Rectal smooth muscle tissue (tissue), 1 donor: ENCODE data around the gene SLC25A11.

Experiments used
- H3K27ac ChIP-seq: one replicate; pipeline ENCODE4 v1.7.0; 2013; ENCODE audit warnings: low read depth, low read length, inconsistent platforms
- H3K27me3 ChIP-seq: one replicate; pipeline ENCODE4 v1.7.0; 2013; ENCODE audit warnings: low read length; ENCODE audit not compliant: control insufficient read depth, insufficient read depth
- H3K36me3 ChIP-seq: one replicate; pipeline ENCODE4 v1.7.0; 2013; ENCODE audit warnings: low read length; ENCODE audit not compliant: control insufficient read depth, insufficient read depth
- H3K4me1 ChIP-seq: one replicate; pipeline ENCODE4 v1.7.0; 2013; ENCODE audit warnings: low read length; ENCODE audit not compliant: control insufficient read depth, insufficient read depth
- H3K4me3 ChIP-seq: one replicate; pipeline ENCODE4 v1.7.0; 2013; ENCODE audit warnings: low read length
- H3K9ac ChIP-seq: one replicate; pipeline ENCODE4 v1.7.0; 2013; ENCODE audit warnings: low read length

The SLC25A11 gene

GRCh38 chr17:4972322-4972721 is 32.5 kb upstream of the SLC25A11 start:
- Histone ChIP-seq H3K27me3 (no peaks in the 10 kb centered on the region), H3K36me3 (peaks cover 25% of the 10 kb centered on the region), H3K9ac (no peak overlapping the region), H3K4me1 (peaks cover 15% of the 10 kb centered on the region), H3K4me3 (no peak overlapping the region), H3K27ac (peak overlapping the region; percentile 38)

GRCh38 chr17:4971826-4972225 is 32.0 kb upstream of the SLC25A11 start:
- Histone ChIP-seq H3K4me3 (no peak overlapping the region), H3K36me3 (peaks cover 21% of the 10 kb centered on the region), H3K27ac (peak overlapping the region; percentile 38), H3K9ac (no peak overlapping the region), H3K27me3 (no peaks in the 10 kb centered on the region), H3K4me1 (peaks cover 15% of the 10 kb centered on the region)

GRCh38 chr17:4970273-4970672 is 30.4 kb upstream of the SLC25A11 start:
- Histone ChIP-seq H3K27me3 (no peaks in the 10 kb centered on the region), H3K9ac (no peak overlapping the region), H3K4me1 (peaks cover 22% of the 10 kb centered on the region), H3K4me3 (no peak overlapping the region), H3K36me3 (peaks cover 22% of the 10 kb centered on the region), H3K27ac (peak overlapping the region; percentile 91)

- H3K36me3 ChIP-seq = peaks cover 23% of the 10 kb centered on the region
- H3K9ac ChIP-seq = no peak overlapping the region
- H3K4me1 ChIP-seq = peaks cover 22% of the 10 kb centered on the region
- peak overlapping the region; percentile 91 for H3K27ac ChIP-seq
- H3K4me3 ChIP-seq = peak overlapping the region; percentile 80
- no peaks in the 10 kb centered on the region for H3K27me3 ChIP-seq
These were observed 29.8 kb upstream of the SLC25A11 start for GRCh38 chr17:4969551-4970173.

GRCh38 chr17:4969047-4969550 is 29.3 kb upstream of the SLC25A11 start:
- Histone ChIP-seq H3K9ac (no peak overlapping the region), H3K36me3 (peaks cover 21% of the 10 kb centered on the region), H3K27ac (peak overlapping the region; percentile 91), H3K4me3 (peak overlapping the region; percentile 80), H3K4me1 (peaks cover 22% of the 10 kb centered on the region), H3K27me3 (no peaks in the 10 kb centered on the region)

- Histone ChIP-seq H3K9ac (peak overlapping the region; percentile 83), H3K27ac (peak overlapping the region; percentile 91), H3K4me3 (peak overlapping the region; percentile 80), H3K36me3 (peaks cover 18% of the 10 kb centered on the region), H3K27me3 (no peaks in the 10 kb centered on the region), H3K4me1 (peaks cover 22% of the 10 kb centered on the region)
These were observed 28.7 kb upstream of the SLC25A11 start for GRCh38 chr17:4968486-4969046.

GRCh38 chr17:4967539-4968485 is 28.0 kb upstream of the SLC25A11 start, which contains the start of gene SPAG7:
TSS of gene SPAG7 (minus strand) at chr17:4967817. CDS start at chr17:4967804, 13 bp downstream.
- peak within 1 kb of the TSS; percentile 84 for H3K4me3 ChIP-seq
- no peaks in the 10 kb centered on the region for H3K27me3 ChIP-seq
- H3K4me1 ChIP-seq = peaks cover 22% of the 10 kb centered on the region
- peak within 1 kb of the TSS; percentile 91 for H3K27ac ChIP-seq
- peaks cover 11% of the 10 kb centered on the region for H3K36me3 ChIP-seq
- peak within 1 kb of the TSS; percentile 94 for H3K9ac ChIP-seq

- peak overlapping the region; percentile 91 for H3K27ac ChIP-seq
- peak overlapping the region; percentile 84 for H3K4me3 ChIP-seq
- H3K36me3 ChIP-seq = peaks cover 9% of the 10 kb centered on the region
- H3K9ac ChIP-seq = peak overlapping the region; percentile 94
- no peaks in the 10 kb centered on the region for H3K27me3 ChIP-seq
- H3K4me1 ChIP-seq = peaks cover 22% of the 10 kb centered on the region
These were observed 27.1 kb upstream of the SLC25A11 start for GRCh38 chr17:4966844-4967538.

- H3K4me3 ChIP-seq = no peak overlapping the region
- H3K9ac ChIP-seq = no peak overlapping the region
- no peak overlapping the region for H3K27ac ChIP-seq
- H3K4me1 ChIP-seq = peaks cover 22% of the 10 kb centered on the region
- peaks cover 6% of the 10 kb centered on the region for H3K36me3 ChIP-seq
- H3K27me3 ChIP-seq = no peaks in the 10 kb centered on the region
These were observed 25.6 kb upstream of the SLC25A11 start for GRCh38 chr17:4965311-4965986.

GRCh38 chr17:4960279-4960922 is 20.6 kb upstream of the SLC25A11 start:
- H3K4me1 ChIP-seq = no peaks in the 10 kb centered on the region
- H3K9ac ChIP-seq = no peak overlapping the region
- no peak overlapping the region for H3K4me3 ChIP-seq
- peaks cover 14% of the 10 kb centered on the region for H3K36me3 ChIP-seq
- no peaks in the 10 kb centered on the region for H3K27me3 ChIP-seq
- H3K27ac ChIP-seq = no peak overlapping the region

- Histone ChIP-seq H3K4me3 (no peak overlapping the region), H3K27me3 (no peaks in the 10 kb centered on the region), H3K9ac (no peak overlapping the region), H3K36me3 (peaks cover 11% of the 10 kb centered on the region), H3K4me1 (no peaks in the 10 kb centered on the region), H3K27ac (no peak overlapping the region)
These were observed 19.6 kb upstream of the SLC25A11 start for GRCh38 chr17:4959261-4959965.
